ENCODE results near the gene AP1G2.

The AP1G2 gene

GRCh38 chr14:23568600-23569331 is 1.2 kb upstream of the AP1G2 start:
- no peak overlapping the region for H3K4me3 ChIP-seq
- no peak overlapping the region for H3K27ac ChIP-seq
- no peak for DNase-seq (ENCODE audit: low read depth, low spot score)
- TF ChIP-seq FOXP2 (optimal IDR thresholded peaks at IDR 0.05; ENCODE audit: control extremely low read depth, extremely low read length, insufficient read depth) (no peak), EZH2 (IDR thresholded peaks at IDR 0.05) (no peak), POLR2AphosphoS5 (IDR thresholded peaks at IDR 0.05; ENCODE audit: borderline replicate concordance, low read depth, low read length) (no peak)
- H3K9ac ChIP-seq (ENCODE audit: insufficient read length): no peak overlapping the region
- H3K9me3 ChIP-seq (ENCODE audit: low read depth, low read length): no peaks in the 10 kb centered on the region
- no peaks in the 10 kb centered on the region for H3K36me3 ChIP-seq (ENCODE audit: insufficient read depth, low read length)

- H3K36me3 ChIP-seq (ENCODE audit: insufficient read depth, low read length): no peaks in the 10 kb centered on the region
- H3K9me3 ChIP-seq (ENCODE audit: low read depth, low read length): no peaks in the 10 kb centered on the region
- DNase-seq (ENCODE audit: low read depth, low spot score): no peak
- H3K4me3 ChIP-seq: peak overlapping the region; percentile 97
- no peak overlapping the region for H3K9ac ChIP-seq (ENCODE audit: insufficient read length)
- H3K27ac ChIP-seq: no peak overlapping the region
- TF ChIP-seq FOXP2 (optimal IDR thresholded peaks at IDR 0.05; ENCODE audit: control extremely low read depth, extremely low read length, insufficient read depth) (no peak), EZH2 (IDR thresholded peaks at IDR 0.05) (no peak), POLR2AphosphoS5 (IDR thresholded peaks at IDR 0.05; ENCODE audit: borderline replicate concordance, low read depth, low read length) (no peak)
These were observed 519 bp upstream of the AP1G2 start for GRCh38 chr14:23568021-23568599.

GRCh38 chr14:23566778-23567185 is 809 bp downstream of the AP1G2 start:
- TF ChIP-seq EZH2 (IDR thresholded peaks at IDR 0.05) (no peak), FOXP2 (optimal IDR thresholded peaks at IDR 0.05; ENCODE audit: control extremely low read depth, extremely low read length, insufficient read depth) (no peak)
- no peak for DNase-seq (ENCODE audit: low read depth, low spot score)
- Histone ChIP-seq H3K4me3 (peak overlapping the region; percentile 97), H3K27ac (no peak overlapping the region), H3K9ac (ENCODE audit: insufficient read length) (peak overlapping the region; percentile 76), H3K36me3 (ENCODE audit: insufficient read depth, low read length) (peaks cover 3% of the 10 kb centered on the region; the same call in 1 of the 2 replicates), H3K9me3 (ENCODE audit: low read depth, low read length) (no peaks in the 10 kb centered on the region)

- Histone ChIP-seq H3K27ac (no peak overlapping the region), H3K36me3 (ENCODE audit: insufficient read depth, low read length) (peaks cover 3% of the 10 kb centered on the region; the same call in 1 of the 2 replicates), H3K9me3 (ENCODE audit: low read depth, low read length) (no peaks in the 10 kb centered on the region), H3K4me3 (peak overlapping the region; percentile 97), H3K9ac (ENCODE audit: insufficient read length) (no peak overlapping the region)
- DNase-seq (ENCODE audit: low read depth, low spot score): no peak
- TF ChIP-seq POLR2AphosphoS5 (IDR thresholded peaks at IDR 0.05; ENCODE audit: borderline replicate concordance, low read depth, low read length) (no peak), EZH2 (IDR thresholded peaks at IDR 0.05) (no peak), FOXP2 (optimal IDR thresholded peaks at IDR 0.05; ENCODE audit: control extremely low read depth, extremely low read length, insufficient read depth) (no peak)
These were observed 1.3 kb downstream of the AP1G2 start for GRCh38 chr14:23566112-23566777.

- peaks cover 3% of the 10 kb centered on the region; the same call in 1 of the 2 replicates for H3K36me3 ChIP-seq (ENCODE audit: insufficient read depth, low read length)
- H3K4me3 ChIP-seq: no peak overlapping the region
- no peak for DNase-seq (ENCODE audit: low read depth, low spot score)
- TF ChIP-seq FOXP2 (optimal IDR thresholded peaks at IDR 0.05; ENCODE audit: control extremely low read depth, extremely low read length, insufficient read depth) (no peak), POLR2AphosphoS5 (IDR thresholded peaks at IDR 0.05; ENCODE audit: borderline replicate concordance, low read depth, low read length) (no peak), EZH2 (IDR thresholded peaks at IDR 0.05) (no peak)
- no peak overlapping the region for H3K27ac ChIP-seq
- H3K9ac ChIP-seq (ENCODE audit: insufficient read length): no peak overlapping the region
- no peaks in the 10 kb centered on the region for H3K9me3 ChIP-seq (ENCODE audit: low read depth, low read length)
These were observed 2.0 kb downstream of the AP1G2 start for GRCh38 chr14:23565626-23566025.

- TF ChIP-seq EZH2 (IDR thresholded peaks at IDR 0.05) (no peak), FOXP2 (optimal IDR thresholded peaks at IDR 0.05; ENCODE audit: control extremely low read depth, extremely low read length, insufficient read depth) (no peak), POLR2AphosphoS5 (IDR thresholded peaks at IDR 0.05; ENCODE audit: borderline replicate concordance, low read depth, low read length) (no peak)
- DNase-seq (ENCODE audit: low read depth, low spot score): no peak
- no peak overlapping the region for H3K9ac ChIP-seq (ENCODE audit: insufficient read length)
- no peak overlapping the region for H3K27ac ChIP-seq
- H3K9me3 ChIP-seq (ENCODE audit: low read depth, low read length): no peaks in the 10 kb centered on the region
- peaks cover 8% of the 10 kb centered on the region for H3K36me3 ChIP-seq (ENCODE audit: insufficient read depth, low read length)
- no peak overlapping the region for H3K4me3 ChIP-seq
These were observed 2.7 kb downstream of the AP1G2 start for GRCh38 chr14:23564876-23565275.

GRCh38 chr14:23564181-23564812 is 3.3 kb downstream of the AP1G2 start:
- Histone ChIP-seq H3K36me3 (ENCODE audit: insufficient read depth, low read length) (peaks cover 12% of the 10 kb centered on the region), H3K9ac (ENCODE audit: insufficient read length) (no peak overlapping the region), H3K9me3 (ENCODE audit: low read depth, low read length) (no peaks in the 10 kb centered on the region), H3K27ac (no peak overlapping the region), H3K4me3 (no peak overlapping the region)
- no peak for DNase-seq (ENCODE audit: low read depth, low spot score)
- TF ChIP-seq POLR2AphosphoS5 (IDR thresholded peaks at IDR 0.05; ENCODE audit: borderline replicate concordance, low read depth, low read length): no peak
- no peak for TF ChIP-seq FOXP2 (optimal IDR thresholded peaks at IDR 0.05; ENCODE audit: control extremely low read depth, extremely low read length, insufficient read depth)
- no peak for TF ChIP-seq EZH2 (IDR thresholded peaks at IDR 0.05)
